NB4 (cell line): ENCODE measurements around the gene DENND2D.

Source experiments
- CTCF ChIP-seq: IDR thresholded peaks from one replicate; pipeline ENCODE4 v1.5.1; 2012; ENCODE audit warnings: low read depth, low read length
- MYC ChIP-seq: IDR thresholded peaks from 2 replicates; pipeline ENCODE4 v1.6.1; 2011; ENCODE audit warnings: low read depth, low read length
- POLR2A ChIP-seq: IDR thresholded peaks from 2 replicates; pipeline ENCODE4 v1.6.1; 2011; ENCODE audit warnings: mild to moderate bottlenecking; ENCODE audit not compliant: insufficient read length; ENCODE audit errors: extremely low read depth
- TF ChIP-seq, protein P1 (sequence below): IDR thresholded peaks from 2 replicates; pipeline ENCODE4 v1.6.1; 2011; ENCODE audit warnings: low read depth, low read length

DNA sequence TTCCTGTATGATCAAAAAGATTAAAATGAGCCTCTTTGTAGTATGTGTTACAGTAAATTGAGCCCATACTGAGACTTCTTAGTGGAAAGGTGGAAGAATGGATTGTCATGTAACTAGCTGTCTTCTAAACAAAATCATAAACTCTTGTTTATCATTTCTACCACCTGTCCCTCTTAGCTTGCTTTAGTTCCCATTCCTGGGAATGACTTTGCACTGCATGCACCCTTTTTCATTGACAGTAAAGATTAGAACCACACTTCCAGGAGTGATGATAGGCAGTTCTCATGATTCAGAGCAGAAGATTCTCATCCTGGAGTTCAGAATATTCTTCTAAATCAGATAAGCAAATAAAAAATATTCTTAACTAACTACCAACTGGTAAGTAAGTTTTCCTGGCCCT, 28.0 kb downstream of the DENND2D start:
- no peak for TF ChIP-seq CTCF
- TF ChIP-seq POLR2A = no peak
- TF ChIP-seq MYC = no peak
- TF ChIP-seq, protein P1, sequence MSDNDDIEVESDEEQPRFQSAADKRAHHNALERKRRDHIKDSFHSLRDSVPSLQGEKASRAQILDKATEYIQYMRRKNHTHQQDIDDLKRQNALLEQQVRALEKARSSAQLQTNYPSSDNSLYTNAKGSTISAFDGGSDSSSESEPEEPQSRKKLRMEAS = no peak
